Type B pancreatic cell (in vitro differentiated cells): Measurements from ENCODE around the gene REL. TPM values are rescaled to one million over a fixed set of nuclear protein-coding genes. Genes with fewer than 3 reads are reported as not detected.

Experiments used
- DNase-seq: peaks from one replicate; pipeline ENCODE4 v3.0.0; 2021; ENCODE audit warnings: mixed read lengths; ENCODE audit not compliant: unreplicated experiment; ENCODE audit errors: extremely low spot score
- H3K27ac Mint-ChIP-seq: 2 replicates; pipeline ENCODE4 v1.8.0; 2021; ENCODE audit warnings: mild to moderate bottlenecking, mixed read lengths
- H3K27me3 Mint-ChIP-seq: 2 replicates; pipeline ENCODE4 v1.8.0; 2021; ENCODE audit warnings: mixed read lengths
- H3K36me3 Mint-ChIP-seq: 2 replicates; pipeline ENCODE4 v1.8.0; 2021; ENCODE audit warnings: mixed read lengths
- H3K4me1 Mint-ChIP-seq: one replicate; pipeline ENCODE4 v1.8.0; 2021; ENCODE audit warnings: mixed read lengths; ENCODE audit not compliant: unreplicated experiment
- H3K4me3 Mint-ChIP-seq: 2 replicates; pipeline ENCODE4 v1.8.0; 2021; ENCODE audit warnings: mild to moderate bottlenecking, mixed read lengths
- H3K9me3 Mint-ChIP-seq: 2 replicates; pipeline ENCODE4 v1.8.0; 2021; ENCODE audit warnings: mixed read lengths
- total RNA-seq: library from RNA; stranded (reverse); gene quantifications from 2 replicates; pipeline ENCODE4 v1.2.1, GENCODE V29; 2021; ENCODE audit warnings: low replicate concordance
- TF ChIP-seq, protein P1 (sequence below): fragments of 200-600 bp; sonication (generic); conservative IDR thresholded peaks from 2 replicates; pipeline ENCODE4 v1.5.0; 2021; ENCODE audit warnings: antibody characterized with exemption, mild to moderate bottlenecking

The REL gene
- total RNA-seq, 1 donor from 2014 or later, result 11.3 TPM

GRCh38 chr2:60974652-60975051, 93.3 kb downstream of the REL start:
- H3K27me3 Mint-ChIP-seq, result no peaks in the 10 kb centered on the region
- no peaks in the 10 kb centered on the region for H3K9me3 Mint-ChIP-seq
- no peak for DNase-seq
- H3K4me1 Mint-ChIP-seq, result peaks cover 10% of the 10 kb centered on the region
- H3K4me3 Mint-ChIP-seq, result no peak overlapping the region
- no peaks in the 10 kb centered on the region for H3K36me3 Mint-ChIP-seq
- TF ChIP-seq, protein P1, sequence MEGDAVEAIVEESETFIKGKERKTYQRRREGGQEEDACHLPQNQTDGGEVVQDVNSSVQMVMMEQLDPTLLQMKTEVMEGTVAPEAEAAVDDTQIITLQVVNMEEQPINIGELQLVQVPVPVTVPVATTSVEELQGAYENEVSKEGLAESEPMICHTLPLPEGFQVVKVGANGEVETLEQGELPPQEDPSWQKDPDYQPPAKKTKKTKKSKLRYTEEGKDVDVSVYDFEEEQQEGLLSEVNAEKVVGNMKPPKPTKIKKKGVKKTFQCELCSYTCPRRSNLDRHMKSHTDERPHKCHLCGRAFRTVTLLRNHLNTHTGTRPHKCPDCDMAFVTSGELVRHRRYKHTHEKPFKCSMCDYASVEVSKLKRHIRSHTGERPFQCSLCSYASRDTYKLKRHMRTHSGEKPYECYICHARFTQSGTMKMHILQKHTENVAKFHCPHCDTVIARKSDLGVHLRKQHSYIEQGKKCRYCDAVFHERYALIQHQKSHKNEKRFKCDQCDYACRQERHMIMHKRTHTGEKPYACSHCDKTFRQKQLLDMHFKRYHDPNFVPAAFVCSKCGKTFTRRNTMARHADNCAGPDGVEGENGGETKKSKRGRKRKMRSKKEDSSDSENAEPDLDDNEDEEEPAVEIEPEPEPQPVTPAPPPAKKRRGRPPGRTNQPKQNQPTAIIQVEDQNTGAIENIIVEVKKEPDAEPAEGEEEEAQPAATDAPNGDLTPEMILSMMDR, result no peak
- no peak overlapping the region for H3K27ac Mint-ChIP-seq

Other genes with a start within 250 kb of the REL start
- gene PAPOLG, start 125.3 kb upstream of the REL start, total RNA-seq, result 16.2 and 20.9 TPM in 2 replicates
- 28.9 and 31.6 TPM in 2 replicates for gene PEX13, start 136.1 kb downstream of the REL start, total RNA-seq
- gene PUS10, start 136.7 kb downstream of the REL start, total RNA-seq, result 6.3 and 6.8 TPM in 2 replicates
- gene SANBR, start 184.3 kb downstream of the REL start, total RNA-seq, result 12.6 and 22.3 TPM in 2 replicates